B cell (primary cell): Measurements from ENCODE around the gene TBC1D3L.
"Not testable (repeated sequence)": the region's sequence is repeated elsewhere in the genome, so short reads cannot be mapped to it uniquely, and the experiment has no call there.

Experiments used
- EZH2 ChIP-seq: IDR thresholded peaks from 2 replicates; pipeline ENCODE4 v1.6.1; 2012; ENCODE audit warnings: borderline replicate concordance, low read depth, mild to moderate bottlenecking, moderate library complexity, low read length; ENCODE audit not compliant: insufficient read depth, poor library complexity, severe bottlenecking
- TF ChIP-seq, protein P1 (sequence below): fragments of 200-600 bp; IDR thresholded peaks from one replicate; pipeline ENCODE4 v1.8.0; 2022; ENCODE audit warnings: antibody characterized with exemption, mild to moderate bottlenecking

GRCh38 chr17:38003676-38004075 lies 14.8 kb upstream of the TBC1D3L start, which contains the start of gene TBC1D3D:
- TF ChIP-seq, protein P1, sequence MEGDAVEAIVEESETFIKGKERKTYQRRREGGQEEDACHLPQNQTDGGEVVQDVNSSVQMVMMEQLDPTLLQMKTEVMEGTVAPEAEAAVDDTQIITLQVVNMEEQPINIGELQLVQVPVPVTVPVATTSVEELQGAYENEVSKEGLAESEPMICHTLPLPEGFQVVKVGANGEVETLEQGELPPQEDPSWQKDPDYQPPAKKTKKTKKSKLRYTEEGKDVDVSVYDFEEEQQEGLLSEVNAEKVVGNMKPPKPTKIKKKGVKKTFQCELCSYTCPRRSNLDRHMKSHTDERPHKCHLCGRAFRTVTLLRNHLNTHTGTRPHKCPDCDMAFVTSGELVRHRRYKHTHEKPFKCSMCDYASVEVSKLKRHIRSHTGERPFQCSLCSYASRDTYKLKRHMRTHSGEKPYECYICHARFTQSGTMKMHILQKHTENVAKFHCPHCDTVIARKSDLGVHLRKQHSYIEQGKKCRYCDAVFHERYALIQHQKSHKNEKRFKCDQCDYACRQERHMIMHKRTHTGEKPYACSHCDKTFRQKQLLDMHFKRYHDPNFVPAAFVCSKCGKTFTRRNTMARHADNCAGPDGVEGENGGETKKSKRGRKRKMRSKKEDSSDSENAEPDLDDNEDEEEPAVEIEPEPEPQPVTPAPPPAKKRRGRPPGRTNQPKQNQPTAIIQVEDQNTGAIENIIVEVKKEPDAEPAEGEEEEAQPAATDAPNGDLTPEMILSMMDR = not testable (repeated sequence)
- TF ChIP-seq EZH2 = not testable (repeated sequence)
